A549 (cell line): ENCODE measurements around the gene VPS18. TPM values are rescaled to one million over a fixed set of nuclear protein-coding genes. Genes with fewer than 3 reads are reported as not detected.

Experiments used
- ATAC-seq, 2 experiments: fragments of 200-7000 bp in 1 of 2; fragments of >200 bp in 1 of 2; cut with Nextera tagmentation in 1 of 2; cut with Tn5 transposase in 1 of 2; 3 replicates each; pipeline versions ENCODE4 v1.8.0 to v1.9.1; 2018 to 2020; ENCODE audit warnings: mild to moderate bottlenecking in 1 of 2, moderate library complexity in 1 of 2
- CTCF ChIA-PET: fragments of 300-600 bp; sonication (Branson Sonifier 250); formaldehyde crosslinking; extraction: SDS; loops from one replicate; lab custom pipeline; 2021; ENCODE audit warnings: antibody characterized with exemption, inconsistent platforms; lab: Yijun Ruan, JAX
- POLR2A ChIA-PET: fragments of 350-600 bp; formaldehyde crosslinking; extraction: SDS; loops from one replicate; lab custom pipeline; 2021; ENCODE audit warnings: antibody characterized with exemption, inconsistent platforms; lab: Yijun Ruan, JAX
- DNase-seq, 2 experiments: peaks; one replicate each; pipeline versions ENCODE4 v3.0.0 to v3.0.0-alpha.2; 2011 to 2016; ENCODE audit warnings: low read depth in 1 of 2, low spot score in 1 of 2
- FAIRE-seq: peaks from 2 replicates; lab custom pipeline; 2011; peaks lifted over from hg19 to GRCh38; lab: Jason Lieb, UNC
- H3K27ac ChIP-seq, 2 experiments: fragments of >200 bp; sonication (Bioruptor Twin); formaldehyde crosslinking; 3 replicates each; pipeline ENCODE4 v1.5.1; 2016 to 2017
- H3K4me1 ChIP-seq: fragments of >200 bp; sonication (Bioruptor Twin); formaldehyde crosslinking; 3 replicates; pipeline ENCODE4 v1.6.1; 2016
- H3K4me2 ChIP-seq: fragments of >200 bp; sonication (Bioruptor Twin); formaldehyde crosslinking; 3 replicates; pipeline ENCODE4 v1.6.1; 2016
- H3K4me3 ChIP-seq: fragments of >200 bp; sonication (Bioruptor Twin); formaldehyde crosslinking; 3 replicates; pipeline ENCODE4 v1.5.1; 2016
- H3K9me3 ChIP-seq: fragments of >200 bp; sonication (Bioruptor Twin); formaldehyde crosslinking; 3 replicates; pipeline ENCODE4 v1.6.1; 2016
- BCL3 ChIP-seq: fragments of >200 bp; sonication (Bioruptor Twin); formaldehyde crosslinking; IDR thresholded peaks from 3 replicates; pipeline ENCODE4 v1.6.1; 2016
- BHLHE40 ChIP-seq: IDR thresholded peaks from 2 replicates; pipeline ENCODE4 v1.6.1; 2012; ENCODE audit warnings: low read depth, low read length, inconsistent platforms
- CBX2 ChIP-seq: fragments of 200-600 bp; sonication (generic); IDR thresholded peaks from 2 replicates; pipeline ENCODE4 v1.6.1; 2016; ENCODE audit warnings: low read depth, mild to moderate bottlenecking, borderline replicate concordance
- CHD4 ChIP-seq: fragments of 200-600 bp; sonication (generic); IDR thresholded peaks from 2 replicates; pipeline ENCODE4 v1.6.1; 2016; ENCODE audit warnings: antibody characterized with exemption, mild to moderate bottlenecking, borderline replicate concordance
- CTCF ChIP-seq: fragments of >200 bp; sonication (Bioruptor Twin); formaldehyde crosslinking; IDR thresholded peaks from 3 replicates; pipeline ENCODE4 v1.5.1; 2016
- EHF ChIP-seq: fragments of 250-450 bp; sonication (Bioruptor Pico); IDR thresholded peaks from 2 replicates; pipeline ENCODE4 v1.5.0; 2020; ENCODE audit warnings: mild to moderate bottlenecking
- EHMT2 ChIP-seq: fragments of 200-600 bp; sonication (generic); IDR thresholded peaks from 2 replicates; pipeline ENCODE4 v1.6.1; 2016; ENCODE audit warnings: antibody characterized with exemption, low read depth, mild to moderate bottlenecking, moderate library complexity
- EP300 ChIP-seq, 2 experiments: fragments of >200 bp; sonication (Bioruptor Twin); formaldehyde crosslinking; IDR thresholded peaks; 2 replicates in 1 of 2; 3 replicates in 1 of 2; pipeline ENCODE4 v1.6.1; 2016 to 2017
- FOSB ChIP-seq: fragments of 250-450 bp; sonication (Bioruptor Pico); IDR thresholded peaks from 2 replicates; pipeline ENCODE4 v1.5.0; 2020; ENCODE audit warnings: mild to moderate bottlenecking, moderate library complexity
- FOSL2 ChIP-seq, 2 experiments: fragments of 450-650 bp in 1 of 2; fragments of >200 bp in 1 of 2; sonication (Bioruptor Twin) in 1 of 2; formaldehyde crosslinking; IDR thresholded peaks; 2 replicates each; pipeline versions ENCODE4 v1.5.0 to v1.6.1; 2016 to 2020; ENCODE audit warnings: mild to moderate bottlenecking in 1 of 2, moderate library complexity in 1 of 2
- FOXS1 ChIP-seq: fragments of 250-450 bp; sonication (Bioruptor Pico); IDR thresholded peaks from 2 replicates; pipeline ENCODE4 v1.5.0; 2020; ENCODE audit warnings: mild to moderate bottlenecking, moderate library complexity
- HDAC2 ChIP-seq: fragments of 200-600 bp; sonication (generic); IDR thresholded peaks from 2 replicates; pipeline ENCODE4 v1.6.1; 2016
- HEYL ChIP-seq: fragments of 250-450 bp; sonication (Bioruptor Pico); IDR thresholded peaks from 2 replicates; pipeline ENCODE4 v1.8.0; 2021; ENCODE audit warnings: mild to moderate bottlenecking, moderate library complexity
- HOXA7 ChIP-seq: fragments of 250-450 bp; sonication (Bioruptor Pico); IDR thresholded peaks from 2 replicates; pipeline ENCODE4 v1.5.0; 2020; ENCODE audit warnings: mild to moderate bottlenecking, moderate library complexity
- JUNB ChIP-seq: fragments of >200 bp; sonication (Bioruptor Twin); formaldehyde crosslinking; IDR thresholded peaks from 2 replicates; pipeline ENCODE4 v1.6.1; 2016
- MAZ ChIP-seq: fragments of 150-350 bp; IDR thresholded peaks from 2 replicates; pipeline ENCODE4 v1.6.1; 2014; ENCODE audit warnings: antibody characterized with exemption, low read depth, low read length, borderline replicate concordance
- NFE2L2 ChIP-seq: fragments of 150-350 bp; conservative IDR thresholded peaks from 2 replicates; pipeline ENCODE4 v1.6.1; 2014; ENCODE audit warnings: low read length
- NPAS2 ChIP-seq: fragments of 250-450 bp; sonication (Bioruptor Pico); IDR thresholded peaks from 2 replicates; pipeline ENCODE4 v1.8.0; 2022; ENCODE audit warnings: mild to moderate bottlenecking, moderate library complexity, borderline replicate concordance
- POLR2AphosphoS2 ChIP-seq: conservative IDR thresholded peaks from 2 replicates; pipeline ENCODE4 v1.6.1; 2012; ENCODE audit warnings: low read length, improper control_type of control experiment, inconsistent platforms
- RCOR1 ChIP-seq: fragments of 150-350 bp; IDR thresholded peaks from 2 replicates; pipeline ENCODE4 v1.6.1; 2014; ENCODE audit warnings: antibody characterized with exemption, low read length, low read depth
- SREBF2 ChIP-seq: fragments of 450-650 bp; IDR thresholded peaks from 2 replicates; pipeline ENCODE4 v1.6.1; 2014; ENCODE audit warnings: mild to moderate bottlenecking, moderate library complexity
- TP53 ChIP-seq: fragments of 250-450 bp; sonication (Bioruptor Pico); IDR thresholded peaks from 2 replicates; pipeline ENCODE4 v1.5.0; 2021; ENCODE audit warnings: mild to moderate bottlenecking, moderate library complexity
- WGBS: methylation state at CpG from one replicate; pipeline ENCODE4 v1.1.6; 2017; ENCODE audit errors: missing lambda C conversion rate; 5-methylcytosine and 5-hydroxymethylcytosine counted together
- polyA plus RNA-seq, 4 experiments: library from polyadenylated mRNA; depleted of rRNA in 3 of 4; stranded (reverse); fragments of >200 nt; fragmentation: RNase III in 1 of 4; extraction: RNeasy Plus Mini Kit Qiagen cat#74134 plus additional on column Dnase treatment in 1 of 4; gene quantifications; 2 replicates in 3 of 4; 3 replicates in 1 of 4; pipeline ENCODE4 v1.2.3, GENCODE V29; 2011 to 2017
- TF ChIP-seq, protein P1 (sequence below): fragments of 250-450 bp; sonication (Bioruptor Pico); IDR thresholded peaks from 2 replicates; pipeline ENCODE4 v1.5.0; 2020; ENCODE audit warnings: low read depth, mild to moderate bottlenecking, moderate library complexity

Gene VPS18
- polyA plus RNA-seq, 2 of the 4 experiments (the other 2 are of a cell fraction): 9.0 to 15.2 TPM

- no peak for FAIRE-seq
- CTCF ChIA-PET: interaction anchor here (0.6 to 2.8 kb wide), 5 partner anchors 15 to 144 kb away, joined by 3 to 12 read pairs (median 3); no protein-coding TSS in a partner anchor
- no peak overlapping the region for H3K4me3 ChIP-seq
These were observed 31.8 kb downstream of the VPS18 start for GRCh38 chr15:40925863-40926658.

DNA sequence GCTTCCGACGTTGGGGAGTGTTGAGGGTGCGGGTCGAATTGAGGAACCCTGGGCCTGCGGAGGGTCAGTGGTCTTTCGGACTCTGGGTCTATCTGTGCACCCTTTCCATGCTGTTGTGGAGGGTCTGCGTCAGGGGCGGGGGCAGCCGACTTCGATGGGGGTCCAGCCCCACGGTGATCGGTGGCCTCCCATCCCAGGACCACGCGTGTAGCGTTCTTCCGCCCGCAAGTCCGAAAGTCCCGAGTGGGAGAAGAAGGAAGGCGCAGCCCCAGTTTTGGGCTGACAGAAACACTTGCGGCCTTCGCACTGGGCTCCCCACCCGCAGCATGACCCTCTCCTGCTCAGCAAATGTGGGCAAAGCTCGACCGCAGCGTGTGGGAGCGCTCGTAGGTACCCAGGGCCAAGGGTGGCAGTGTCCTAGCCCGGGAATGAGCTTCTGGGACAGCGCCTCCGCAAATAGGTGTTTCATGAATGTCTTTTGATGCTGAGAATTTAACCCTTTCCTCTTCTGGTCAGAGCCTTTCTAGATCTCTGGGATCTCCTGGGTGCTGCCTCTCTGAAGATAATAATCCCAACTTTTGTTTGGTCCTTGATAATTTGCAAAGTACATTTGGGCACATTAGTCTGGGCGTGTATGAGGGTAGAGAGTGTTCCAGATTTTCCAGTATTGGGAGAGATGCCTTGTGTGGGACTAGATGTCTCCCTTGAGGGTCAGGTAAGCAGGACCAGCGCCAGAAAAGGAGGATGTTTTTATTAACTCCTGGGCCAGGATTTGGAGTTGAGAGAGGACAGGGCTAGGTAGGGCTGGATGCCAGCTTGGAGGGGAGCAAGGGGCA, 32.6 kb downstream of the VPS18 start:
- POLR2A ChIA-PET: no interaction called here
- Histone ChIP-seq H3K27ac (no peak overlapping the region), H3K4me2 (no peak overlapping the region), H3K9me3 (no peaks in the 10 kb centered on the region), H3K4me1 (0 out of 3 replicates have a peak, but pooled peaks cover 12% of the 10 kb centered on the region), H3K4me3 (no peak overlapping the region)
- FAIRE-seq (no peak), DNase-seq (no peak), ATAC-seq (no peak)
- TF ChIP-seq FOSB (CRISPR knock-in tag) (no peak), HEYL (CRISPR knock-in tag) (no peak), CTCF (no peak), HDAC2 (no peak), HOXA7 (CRISPR knock-in tag) (no peak), CHD4 (no peak), NPAS2 (CRISPR knock-in tag) (no peak), SREBF2 (no peak), JUNB (no peak), EHF (CRISPR knock-in tag) (no peak), BHLHE40 (no peak), EHMT2 (no peak)
- TF ChIP-seq, protein P1, sequence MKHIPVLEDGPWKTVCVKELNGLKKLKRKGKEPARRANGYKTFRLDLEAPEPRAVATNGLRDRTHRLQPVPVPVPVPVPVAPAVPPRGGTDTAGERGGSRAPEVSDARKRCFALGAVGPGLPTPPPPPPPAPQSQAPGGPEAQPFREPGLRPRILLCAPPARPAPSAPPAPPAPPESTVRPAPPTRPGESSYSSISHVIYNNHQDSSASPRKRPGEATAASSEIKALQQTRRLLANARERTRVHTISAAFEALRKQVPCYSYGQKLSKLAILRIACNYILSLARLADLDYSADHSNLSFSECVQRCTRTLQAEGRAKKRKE (CRISPR knock-in tag): no peak
- 74% methylated on average over 31 of the region's 33 CpGs for WGBS
- CTCF ChIA-PET: interaction anchor here (0.6 to 6.8 kb wide), 3 partner anchors 14 to 85 kb away, joined by 3 to 70 read pairs (median 3); no protein-coding TSS in a partner anchor

More at GRCh38 chr15:40925863-40926658, 31.8 kb downstream of the VPS18 start:
- H3K4me1 ChIP-seq: 0 out of 3 replicates have a peak, but pooled peaks cover 12% of the 10 kb centered on the region
- WGBS: 85% methylated on average over 26 of the region's 61 CpGs
- ATAC-seq (no peak), DNase-seq (no peak)
- no peak overlapping the region for H3K4me2 ChIP-seq
- POLR2A ChIA-PET: no interaction called here
- TF ChIP-seq CHD4 (no peak), CTCF (no peak), EP300 (IDR thresholded peaks at IDR 0.05) (no peak), BHLHE40 (no peak), NFE2L2 (no peak), TP53 (CRISPR knock-in tag) (no peak), FOXS1 (CRISPR knock-in tag) (no peak), RCOR1 (no peak), CBX2 (no peak), EHF (CRISPR knock-in tag) (no peak), BCL3 (no peak), MAZ (no peak), POLR2AphosphoS2 (no peak), FOSL2 (IDR thresholded peaks at IDR 0.05) (no peak), FOSL2 (CRISPR knock-in tag; IDR thresholded peaks at IDR 0.05) (no peak)
- TF ChIP-seq, protein P1 (CRISPR knock-in tag): no peak
- H3K9me3 ChIP-seq: no peaks in the 10 kb centered on the region
- no peak overlapping the region for H3K27ac ChIP-seq
